Brain microvascular endothelial cell (primary cell): Measurements from ENCODE around the gene BTLA.

Experiments
- DNase-seq: peaks from one replicate; pipeline ENCODE4 v3.0.0-alpha.2; 2020
- H3K27ac ChIP-seq: fragments of 250-450 bp; sonication (Bioruptor Pico); 2 replicates; pipeline ENCODE4 v1.5.1; 2020; ENCODE audit warnings: mild to moderate bottlenecking, moderate library complexity
- H3K27me3 ChIP-seq: fragments of 250-450 bp; sonication (Bioruptor Pico); replicated peaks from 2 replicates; pipeline ENCODE4 v1.5.1; 2020; ENCODE audit warnings: mild to moderate bottlenecking
- H3K36me3 ChIP-seq: fragments of 250-450 bp; sonication (Bioruptor Pico); replicated peaks from 2 replicates; pipeline ENCODE4 v1.5.1; 2020; ENCODE audit warnings: mild to moderate bottlenecking
- H3K4me3 ChIP-seq: 2 replicates; pipeline ENCODE4 v1.5.1; 2011; ENCODE audit warnings: low read depth, mild to moderate bottlenecking, control low read depth, low read length, moderate library complexity
- CTCF ChIP-seq: IDR thresholded peaks from 2 replicates; pipeline ENCODE4 v1.5.1; 2011; ENCODE audit warnings: low read depth, mild to moderate bottlenecking, moderate library complexity, low read length, control low read depth, inconsistent platforms; ENCODE audit errors: missing control alignments
- in situ Hi-C: cut with HindIII; loops from 2 replicates; pipeline ENCODE4 v1.10.0; 2017; ENCODE audit warnings: low sequenced_read_pairs, low pct_ligation_motif_present

BTLA gene

GRCh38 chr3:112484352-112484751, 14.9 kb downstream of the BTLA start:
- H3K27ac ChIP-seq = no peak overlapping the region
- in situ Hi-C loops = no loop called here
- no peak overlapping the region for H3K4me3 ChIP-seq
- no peaks in the 10 kb centered on the region for H3K36me3 ChIP-seq
- TF ChIP-seq CTCF = no peak
- no peaks in the 10 kb centered on the region for H3K27me3 ChIP-seq
- DNase-seq = no peak

- no peak overlapping the region for H3K4me3 ChIP-seq
- TF ChIP-seq CTCF = no peak
- in situ Hi-C loops = no loop called here
- no peaks in the 10 kb centered on the region for H3K27me3 ChIP-seq
- no peak overlapping the region for H3K27ac ChIP-seq
- no peaks in the 10 kb centered on the region for H3K36me3 ChIP-seq
- no peak for DNase-seq
Measured at GRCh38 chr3:112482675-112483074, 16.6 kb downstream of the BTLA start.

- no peak for DNase-seq
- no peak for TF ChIP-seq CTCF
- H3K36me3 ChIP-seq = no peaks in the 10 kb centered on the region
- no peak overlapping the region for H3K4me3 ChIP-seq
- no peaks in the 10 kb centered on the region for H3K27me3 ChIP-seq
- in situ Hi-C loops = no loop called here
- no peak overlapping the region for H3K27ac ChIP-seq
Measured at GRCh38 chr3:112481302-112481721, 18.0 kb downstream of the BTLA start.

GRCh38 chr3:112477891-112478290, 21.4 kb downstream of the BTLA start:
- TF ChIP-seq CTCF = no peak
- H3K27me3 ChIP-seq = no peaks in the 10 kb centered on the region
- in situ Hi-C loops = no loop called here
- no peaks in the 10 kb centered on the region for H3K36me3 ChIP-seq
- no peak overlapping the region for H3K4me3 ChIP-seq
- no peak for DNase-seq
- no peak overlapping the region for H3K27ac ChIP-seq

GRCh38 chr3:112476346-112476745, 22.9 kb downstream of the BTLA start:
- TF ChIP-seq CTCF = no peak
- H3K4me3 ChIP-seq = no peak overlapping the region
- H3K27ac ChIP-seq = no peak overlapping the region
- no peaks in the 10 kb centered on the region for H3K36me3 ChIP-seq
- no peak for DNase-seq
- in situ Hi-C loops = no loop called here
- H3K27me3 ChIP-seq = no peaks in the 10 kb centered on the region

- TF ChIP-seq CTCF = no peak
- in situ Hi-C loops = no loop called here
- Histone ChIP-seq H3K27me3 (no peaks in the 10 kb centered on the region), H3K27ac (no peak overlapping the region), H3K36me3 (no peaks in the 10 kb centered on the region), H3K4me3 (no peak overlapping the region)
- DNase-seq = no peak
Measured at GRCh38 chr3:112474796-112475195, 24.5 kb downstream of the BTLA start.
